ENCODE measurements around the gene SIK3. TPM values are rescaled to one million over a fixed set of nuclear protein-coding genes. Genes with fewer than 3 reads are reported as not detected.

Gene SIK3
- total RNA-seq, 1 donor from 2014 or later, result 61.0 TPM

GRCh38 chr11:116800610-116801009 is 297.6 kb downstream of the SIK3 start:
- no peaks in the 10 kb centered on the region for H3K9me3 Mint-ChIP-seq (ENCODE audit: low read depth)
- H3K4me3 Mint-ChIP-seq (ENCODE audit: low read depth), result no peak overlapping the region
- no peaks in the 10 kb centered on the region for H3K4me1 Mint-ChIP-seq (ENCODE audit: low read depth)
- TF ChIP-seq, protein P1, sequence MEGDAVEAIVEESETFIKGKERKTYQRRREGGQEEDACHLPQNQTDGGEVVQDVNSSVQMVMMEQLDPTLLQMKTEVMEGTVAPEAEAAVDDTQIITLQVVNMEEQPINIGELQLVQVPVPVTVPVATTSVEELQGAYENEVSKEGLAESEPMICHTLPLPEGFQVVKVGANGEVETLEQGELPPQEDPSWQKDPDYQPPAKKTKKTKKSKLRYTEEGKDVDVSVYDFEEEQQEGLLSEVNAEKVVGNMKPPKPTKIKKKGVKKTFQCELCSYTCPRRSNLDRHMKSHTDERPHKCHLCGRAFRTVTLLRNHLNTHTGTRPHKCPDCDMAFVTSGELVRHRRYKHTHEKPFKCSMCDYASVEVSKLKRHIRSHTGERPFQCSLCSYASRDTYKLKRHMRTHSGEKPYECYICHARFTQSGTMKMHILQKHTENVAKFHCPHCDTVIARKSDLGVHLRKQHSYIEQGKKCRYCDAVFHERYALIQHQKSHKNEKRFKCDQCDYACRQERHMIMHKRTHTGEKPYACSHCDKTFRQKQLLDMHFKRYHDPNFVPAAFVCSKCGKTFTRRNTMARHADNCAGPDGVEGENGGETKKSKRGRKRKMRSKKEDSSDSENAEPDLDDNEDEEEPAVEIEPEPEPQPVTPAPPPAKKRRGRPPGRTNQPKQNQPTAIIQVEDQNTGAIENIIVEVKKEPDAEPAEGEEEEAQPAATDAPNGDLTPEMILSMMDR (IDR thresholded peaks at IDR 0.05; ENCODE audit: unreplicated experiment), result no peak
- peaks cover 10% of the 10 kb centered on the region for H3K27me3 Mint-ChIP-seq
- H3K36me3 Mint-ChIP-seq (ENCODE audit: insufficient read depth), result no peaks in the 10 kb centered on the region
- no peak for DNase-seq (ENCODE audit: low spot score, unreplicated experiment)
- H3K27ac Mint-ChIP-seq, result no peak overlapping the region

GRCh38 chr11:116798368-116798767 is 299.9 kb downstream of the SIK3 start:
- Mint-ChIP-seq H3K36me3 (ENCODE audit: insufficient read depth) (no peaks in the 10 kb centered on the region), H3K4me3 (ENCODE audit: low read depth) (no peak overlapping the region), H3K9me3 (ENCODE audit: low read depth) (no peaks in the 10 kb centered on the region), H3K27me3 (peaks cover 3% of the 10 kb centered on the region), H3K4me1 (ENCODE audit: low read depth) (no peaks in the 10 kb centered on the region), H3K27ac (no peak overlapping the region)
- DNase-seq (ENCODE audit: low spot score, unreplicated experiment), result no peak
- TF ChIP-seq, protein P1 (IDR thresholded peaks at IDR 0.05; ENCODE audit: unreplicated experiment), result no peak

GRCh38 chr11:116797816-116798215 is 300.4 kb downstream of the SIK3 start:
- DNase-seq (ENCODE audit: low spot score, unreplicated experiment), result no peak
- Mint-ChIP-seq H3K4me1 (ENCODE audit: low read depth) (peaks cover 3% of the 10 kb centered on the region), H3K9me3 (ENCODE audit: low read depth) (no peaks in the 10 kb centered on the region), H3K27me3 (peaks cover 5% of the 10 kb centered on the region), H3K27ac (no peak overlapping the region), H3K4me3 (ENCODE audit: low read depth) (no peak overlapping the region), H3K36me3 (ENCODE audit: insufficient read depth) (no peaks in the 10 kb centered on the region)
- TF ChIP-seq, protein P1 (IDR thresholded peaks at IDR 0.05; ENCODE audit: unreplicated experiment), result no peak

DNA sequence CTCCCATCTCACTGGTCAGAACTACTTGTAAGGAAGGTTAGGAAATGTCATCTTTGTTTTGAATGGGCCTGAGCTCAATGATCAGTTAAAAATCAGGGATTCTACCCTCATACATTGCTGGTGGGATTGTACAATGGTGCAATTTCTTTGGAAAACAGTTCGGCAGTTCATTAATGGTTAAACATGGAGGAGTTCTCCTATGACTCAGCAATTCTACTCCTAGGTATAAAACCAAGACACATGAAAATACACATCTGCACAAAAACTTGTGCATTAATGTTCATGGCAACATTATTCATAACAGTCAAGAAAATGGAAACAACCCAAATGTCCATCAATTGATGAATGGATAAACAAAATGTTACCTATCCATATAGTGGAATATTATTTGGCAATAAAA is 301.7 kb downstream of the SIK3 start:
- H3K9me3 Mint-ChIP-seq (ENCODE audit: low read depth), result no peaks in the 10 kb centered on the region
- no peak for DNase-seq (ENCODE audit: low spot score, unreplicated experiment)
- TF ChIP-seq, protein P1 (IDR thresholded peaks at IDR 0.05; ENCODE audit: unreplicated experiment), result no peak
- no peak overlapping the region for H3K27ac Mint-ChIP-seq
- peaks cover 8% of the 10 kb centered on the region for H3K4me1 Mint-ChIP-seq (ENCODE audit: low read depth)
- peaks cover 4% of the 10 kb centered on the region for H3K27me3 Mint-ChIP-seq
- H3K4me3 Mint-ChIP-seq (ENCODE audit: low read depth), result no peak overlapping the region
- no peaks in the 10 kb centered on the region for H3K36me3 Mint-ChIP-seq (ENCODE audit: insufficient read depth)

DNA sequence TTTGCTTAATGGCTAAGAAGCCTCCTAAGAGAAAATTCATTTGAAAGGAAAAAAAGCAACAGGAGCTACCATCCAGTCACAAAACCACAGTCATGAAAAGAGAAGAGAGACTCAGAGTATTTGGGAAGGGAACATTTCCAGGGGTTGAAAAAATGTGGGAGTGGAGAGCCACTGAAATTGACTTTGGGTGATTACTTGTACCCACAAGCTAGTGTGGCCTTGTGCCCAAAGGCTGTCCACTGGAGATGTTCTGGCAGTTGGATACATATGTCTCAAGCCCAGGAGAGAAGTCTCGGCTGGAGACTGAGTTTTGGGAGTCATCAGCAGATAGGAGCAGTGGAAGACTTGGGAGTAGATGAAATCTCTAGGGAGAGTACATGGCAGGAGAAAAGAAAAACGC is 303.4 kb downstream of the SIK3 start:
- TF ChIP-seq, protein P1 (IDR thresholded peaks at IDR 0.05; ENCODE audit: unreplicated experiment), result no peak
- Mint-ChIP-seq H3K4me1 (ENCODE audit: low read depth) (peaks cover 8% of the 10 kb centered on the region), H3K4me3 (ENCODE audit: low read depth) (no peak overlapping the region), H3K27ac (no peak overlapping the region), H3K36me3 (ENCODE audit: insufficient read depth) (no peaks in the 10 kb centered on the region), H3K9me3 (ENCODE audit: low read depth) (no peaks in the 10 kb centered on the region), H3K27me3 (peaks cover 10% of the 10 kb centered on the region)
- DNase-seq (ENCODE audit: low spot score, unreplicated experiment), result no peak
